IMR-90 (cell line): ENCODE measurements around the gene KPTN. TPM values are rescaled to one million over a fixed set of nuclear protein-coding genes. Genes with fewer than 3 reads are reported as not detected.

Experiments used
- ATAC-seq: fragments of 200-7000 bp; cut with Tn5 transposase; 2 replicates; pipeline ENCODE4 v1.9.1; 2020; ENCODE audit warnings: low read depth, mild to moderate bottlenecking, moderate library complexity
- BruUV-seq: library from RNA; stranded (reverse); fragments of 400-500 nt; replicated peaks from 2 replicates; lab custom pipeline; 2021; lab: Mats Ljungman, UMichigan
- CTCF ChIA-PET: fragments of 300-600 bp; formaldehyde crosslinking; extraction: SDS; loops from one replicate; lab custom pipeline; 2021; ENCODE audit warnings: antibody characterized with exemption; lab: Yijun Ruan, JAX
- POLR2A ChIA-PET: fragments of 300-600 bp; sonication (Branson Sonifier 250); formaldehyde crosslinking; loops from one replicate; lab custom pipeline; 2022; ENCODE audit warnings: antibody characterized with exemption; ENCODE audit not compliant: unreplicated experiment; lab: Charles Lee
- DNase-seq: peaks from one replicate; pipeline ENCODE4 v3.0.0; 2013
- H2AFZ ChIP-seq: replicated peaks from 2 replicates; pipeline ENCODE3; 2013; ENCODE audit warnings: low read length, mild to moderate bottlenecking; ENCODE audit not compliant: poor library complexity
- H2AK5ac ChIP-seq: 2 replicates; pipeline ENCODE4 v1.6.1; 2013; ENCODE audit warnings: low read depth, low read length, inconsistent platforms
- H2AK9ac ChIP-seq: replicated peaks from 2 replicates; pipeline ENCODE3; 2013; ENCODE audit warnings: mild to moderate bottlenecking, low read depth, low read length, moderate library complexity; ENCODE audit not compliant: poor library complexity
- H2BK120ac ChIP-seq: 2 replicates; pipeline ENCODE4 v1.6.1; 2013; ENCODE audit warnings: low read depth, low read length, inconsistent platforms
- H2BK15ac ChIP-seq: 3 replicates; pipeline ENCODE4 v1.6.1; 2013; ENCODE audit warnings: low read depth, low read length, inconsistent platforms
- H2BK20ac ChIP-seq: 2 replicates; pipeline ENCODE4 v1.6.1; 2013; ENCODE audit warnings: low read depth, mild to moderate bottlenecking, inconsistent platforms, low read length, moderate library complexity
- H2BK5ac ChIP-seq: 2 replicates; pipeline ENCODE4 v1.6.1; 2013; ENCODE audit warnings: mild to moderate bottlenecking, low read depth, low read length, inconsistent platforms; ENCODE audit not compliant: poor library complexity, severe bottlenecking
- H3K14ac ChIP-seq: replicated peaks from 2 replicates; pipeline ENCODE4 v1.6.1; 2013; ENCODE audit warnings: low read depth, low read length, inconsistent platforms
- H3K18ac ChIP-seq: 2 replicates; pipeline ENCODE4 v1.6.1; 2013; ENCODE audit warnings: low read depth, low read length, control low read depth
- H3K23ac ChIP-seq: 2 replicates; pipeline ENCODE4 v1.6.1; 2013; ENCODE audit warnings: low read depth, low read length, inconsistent platforms
- H3K27ac ChIP-seq: 2 replicates; pipeline ENCODE4 v1.5.1; 2013; ENCODE audit warnings: mild to moderate bottlenecking, control low read depth, low read length; ENCODE audit not compliant: insufficient read depth
- H3K27me3 ChIP-seq: 2 replicates; pipeline ENCODE4 v1.6.1; 2013; ENCODE audit warnings: low read length; ENCODE audit not compliant: control insufficient read depth, insufficient read depth
- H3K36me3 ChIP-seq: 2 replicates; pipeline ENCODE4 v1.6.1; 2013; ENCODE audit warnings: low read length, mixed read lengths; ENCODE audit not compliant: control insufficient read depth, insufficient read depth
- H3K4ac ChIP-seq: 2 replicates; pipeline ENCODE4 v1.6.1; 2013; ENCODE audit warnings: low read depth, low read length, inconsistent platforms
- H3K4me1 ChIP-seq: 2 replicates; pipeline ENCODE4 v1.6.1; 2013; ENCODE audit warnings: low read length, mixed read lengths; ENCODE audit not compliant: control insufficient read depth, insufficient read depth
- H3K4me2 ChIP-seq: 2 replicates; pipeline ENCODE4 v1.6.1; 2013; ENCODE audit warnings: low read depth, mild to moderate bottlenecking, control low read depth, low read length, moderate library complexity
- H3K4me3 ChIP-seq: 2 replicates; pipeline ENCODE4 v1.5.1; 2013; ENCODE audit warnings: low read depth, mild to moderate bottlenecking, control low read depth, low read length, moderate library complexity; ENCODE audit not compliant: insufficient read depth
- H3K56ac ChIP-seq: 2 replicates; pipeline ENCODE4 v1.6.1; 2013; ENCODE audit warnings: low read length, inconsistent platforms; ENCODE audit not compliant: insufficient read depth; ENCODE audit errors: extremely low read depth
- H3K79me1 ChIP-seq, 2 experiments: 2 replicates each; pipeline ENCODE4 v1.6.1; 2013; ENCODE audit warnings: low read length in 2 of 2, inconsistent platforms in 1 of 2, low read depth in 1 of 2
- H3K9ac ChIP-seq: 2 replicates; pipeline ENCODE4 v1.6.1; 2013; ENCODE audit warnings: low read depth, low read length, control low read depth
- H3K9me1 ChIP-seq: 2 replicates; pipeline ENCODE4 v1.6.1; 2013; ENCODE audit warnings: low read length, inconsistent platforms; ENCODE audit not compliant: insufficient read depth
- H3K9me3 ChIP-seq: 2 replicates; pipeline ENCODE4 v1.6.1; 2013; ENCODE audit warnings: low read length; ENCODE audit not compliant: control insufficient read depth, insufficient read depth
- H4K20me1 ChIP-seq: 2 replicates; pipeline ENCODE4 v1.6.1; 2013; ENCODE audit warnings: low read length, inconsistent platforms; ENCODE audit not compliant: insufficient read depth
- H4K5ac ChIP-seq: 2 replicates; pipeline ENCODE4 v1.6.1; 2013; ENCODE audit warnings: mild to moderate bottlenecking, low read depth, low read length, control low read depth
- H4K8ac ChIP-seq, 2 experiments: 2 replicates each; pipeline ENCODE4 v1.6.1; 2013; ENCODE audit warnings: low read depth in 2 of 2, low read length in 2 of 2, control low read depth in 1 of 2, inconsistent platforms in 1 of 2
- H4K91ac ChIP-seq: 2 replicates; pipeline ENCODE4 v1.6.1; 2013; ENCODE audit warnings: low read depth, low read length, inconsistent platforms; ENCODE audit not compliant: insufficient read depth
- BHLHE40 ChIP-seq: fragments of 150-350 bp; IDR thresholded peaks from 2 replicates; pipeline ENCODE4 v1.6.1; 2016; ENCODE audit warnings: mild to moderate bottlenecking, low read depth, low read length
- CEBPB ChIP-seq: IDR thresholded peaks from 2 replicates; pipeline ENCODE4 v1.6.1; 2012; ENCODE audit warnings: low read depth, low read length, improper control_type of control experiment
- CHD1 ChIP-seq: IDR thresholded peaks from 2 replicates; pipeline ENCODE4 v1.6.1; 2012; ENCODE audit warnings: low read depth, low read length, improper control_type of control experiment
- FOS ChIP-seq: fragments of 150-350 bp; IDR thresholded peaks from 2 replicates; pipeline ENCODE4 v1.6.1; 2016; ENCODE audit warnings: low read depth, low read length
- MAFK ChIP-seq: IDR thresholded peaks from 2 replicates; pipeline ENCODE4 v1.6.1; 2012; ENCODE audit warnings: low read depth, low read length, improper control_type of control experiment
- MAZ ChIP-seq: IDR thresholded peaks from 2 replicates; pipeline ENCODE4 v1.6.1; 2012; ENCODE audit warnings: low read depth, mild to moderate bottlenecking, low read length, improper control_type of control experiment, moderate library complexity, borderline replicate concordance
- MXI1 ChIP-seq: IDR thresholded peaks from 2 replicates; pipeline ENCODE4 v1.6.1; 2012; ENCODE audit warnings: low read depth, mild to moderate bottlenecking, low read length, moderate library complexity, borderline replicate concordance
- NFE2L2 ChIP-seq: fragments of 150-350 bp; IDR thresholded peaks from 2 replicates; pipeline ENCODE4 v1.6.1; 2016; ENCODE audit warnings: low read depth, mild to moderate bottlenecking, low read length
- POLR2A ChIP-seq: IDR thresholded peaks from 2 replicates; pipeline ENCODE4 v1.6.1; 2012; ENCODE audit warnings: mild to moderate bottlenecking, low read depth, low read length
- RAD21 ChIP-seq: IDR thresholded peaks from 2 replicates; pipeline ENCODE4 v1.6.1; 2012; ENCODE audit warnings: low read length, improper control_type of control experiment
- RCOR1 ChIP-seq: IDR thresholded peaks from 2 replicates; pipeline ENCODE4 v1.6.1; 2012; ENCODE audit warnings: mild to moderate bottlenecking, low read length, improper control_type of control experiment; ENCODE audit not compliant: insufficient replicate concordance
- RFX5 ChIP-seq: IDR thresholded peaks from 2 replicates; pipeline ENCODE4 v1.8.0; 2012; ENCODE audit warnings: low read depth, mild to moderate bottlenecking, low read length, moderate library complexity
- SMC3 ChIP-seq: fragments of 150-350 bp; IDR thresholded peaks from 2 replicates; pipeline ENCODE4 v1.6.1; 2016; ENCODE audit warnings: low read depth, mild to moderate bottlenecking, antibody characterized with exemption, low read length, moderate library complexity
- WGBS, 2 experiments: methylation state at CpG; one replicate each; pipeline versions ENCODE4 v1.1.5 to v1.1.7; 2013; ENCODE audit warnings: missing lambda C conversion rate in 2 of 2; ENCODE audit not compliant: insufficient read length in 1 of 2; ENCODE audit errors: extremely low coverage in 2 of 2; 5-methylcytosine and 5-hydroxymethylcytosine counted together
- dilution Hi-C: fragments of 300-500 bp; cut with HindIII; formaldehyde crosslinking; loops from one replicate; pipeline ENCODE4 v1.14.3; 2018; ENCODE audit warnings: low sequenced_read_pairs; ENCODE audit not compliant: unreplicated experiment
- in situ Hi-C: fragments of 300-500 bp; cut with MboI; formaldehyde crosslinking; loops from 3 replicates; pipeline ENCODE4 v1.14.3; 2019; ENCODE audit warnings: low sequenced_read_pairs, inconsistent platforms, mixed read lengths
- intact Hi-C: fragments of 100-400 bp; cut with micrococcal nuclease; formaldehyde crosslinking; loops from 2 replicates; pipeline ENCODE4 v1.10.0; 2022
- polyA plus RNA-seq, 3 experiments: library from polyadenylated mRNA; depleted of rRNA; stranded (reverse); fragments of >200 nt; gene quantifications; 2 replicates each; pipeline ENCODE4 v1.2.3, GENCODE V29; 2012; ENCODE audit warnings: low replicate concordance in 1 of 3
- total RNA-seq: library from RNA; depleted of rRNA; stranded (reverse); fragments of >200 nt; gene quantifications from 2 replicates; pipeline ENCODE4 v1.2.3, GENCODE V29; 2012
- TF ChIP-seq, protein P1 (sequence below): fragments of 150-350 bp; IDR thresholded peaks from 2 replicates; pipeline ENCODE4 v1.6.1; 2017; ENCODE audit warnings: mild to moderate bottlenecking, antibody characterized with exemption, low read length, low read depth
- TF ChIP-seq, protein P2 (sequence below): fragments of 150-350 bp; IDR thresholded peaks from 2 replicates; pipeline ENCODE4 v1.6.1; 2016; ENCODE audit warnings: low read depth, mild to moderate bottlenecking, low read length, moderate library complexity, borderline replicate concordance
- TF ChIP-seq, protein P3 (sequence below): conservative IDR thresholded peaks from 2 replicates; pipeline ENCODE4 v1.5.1; 2012; ENCODE audit warnings: mild to moderate bottlenecking, low read depth, low read length, improper control_type of control experiment

The KPTN gene
- total and polyA plus RNA-seq, 2 of the 4 experiments (the other 2 are of a cell fraction): 4.1 to 15.4 TPM

DNA sequence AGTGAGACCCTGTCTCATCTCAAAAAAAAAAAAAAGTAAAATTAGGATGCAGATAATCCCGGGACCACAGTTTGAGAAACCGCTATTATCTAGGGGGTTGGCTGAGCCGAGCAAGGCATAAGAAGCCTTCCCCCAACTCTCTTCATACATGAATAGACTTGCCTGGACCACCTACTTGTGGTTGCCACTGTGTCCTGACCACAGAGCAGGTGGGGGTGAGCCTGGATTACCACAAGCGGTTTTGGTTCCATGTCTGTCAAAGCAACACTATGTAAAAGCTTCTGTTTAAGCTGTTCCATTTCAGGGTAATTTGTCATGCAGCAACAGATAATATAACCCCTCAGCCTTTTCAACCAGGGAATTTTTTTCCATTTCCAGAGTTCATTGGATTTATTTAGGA, 34.1 kb upstream of the KPTN start:
- ATAC-seq (no peak), DNase-seq (no peak)
- Histone ChIP-seq H3K4me1 (peaks cover 4% of the 10 kb centered on the region; the same call in 1 of the 2 replicates), H3K23ac (no peak overlapping the region), H2AK5ac (no peak overlapping the region), H3K27me3 (peaks cover 19% of the 10 kb centered on the region), H2AK9ac (no peak overlapping the region), H4K5ac (no peak overlapping the region), H3K79me1 (peaks cover 8 to 20% of the 10 kb centered on the region in 2 experiments), H4K20me1 (0 out of 2 replicates have a peak, but pooled peaks cover 4% of the 10 kb centered on the region), H3K4me2 (no peak overlapping the region), H3K9me1 (peaks cover 9% of the 10 kb centered on the region), H3K36me3 (no peaks in the 10 kb centered on the region), H2AFZ (no peak overlapping the region), H3K27ac (no peak overlapping the region), H3K56ac (no peak overlapping the region), H2BK15ac (no peak overlapping the region), H4K91ac (no peak overlapping the region), H3K14ac (no peak overlapping the region), H3K9me3 (no peaks in the 10 kb centered on the region), H4K8ac (no peak overlapping the region), H2BK20ac (no peak overlapping the region), H3K4ac (no peak overlapping the region), H3K4me3 (no peak overlapping the region), H2BK5ac (no peak overlapping the region), H3K18ac (no peak overlapping the region), H2BK120ac (no peak overlapping the region), H3K9ac (no peak overlapping the region)
- CTCF ChIA-PET: no interaction called here
- dilution Hi-C loops: no loop called here
- TF ChIP-seq CHD1 (no peak), POLR2A (no peak), SMC3 (no peak), RCOR1 (no peak), BHLHE40 (no peak), FOS (no peak), MAZ (no peak), RFX5 (no peak), RAD21 (no peak), MAFK (no peak), MXI1 (no peak), NFE2L2 (no peak), CEBPB (no peak)
- TF ChIP-seq, protein P1, sequence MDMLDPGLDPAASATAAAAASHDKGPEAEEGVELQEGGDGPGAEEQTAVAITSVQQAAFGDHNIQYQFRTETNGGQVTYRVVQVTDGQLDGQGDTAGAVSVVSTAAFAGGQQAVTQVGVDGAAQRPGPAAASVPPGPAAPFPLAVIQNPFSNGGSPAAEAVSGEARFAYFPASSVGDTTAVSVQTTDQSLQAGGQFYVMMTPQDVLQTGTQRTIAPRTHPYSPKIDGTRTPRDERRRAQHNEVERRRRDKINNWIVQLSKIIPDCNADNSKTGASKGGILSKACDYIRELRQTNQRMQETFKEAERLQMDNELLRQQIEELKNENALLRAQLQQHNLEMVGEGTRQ: no peak
- TF ChIP-seq, protein P2, sequence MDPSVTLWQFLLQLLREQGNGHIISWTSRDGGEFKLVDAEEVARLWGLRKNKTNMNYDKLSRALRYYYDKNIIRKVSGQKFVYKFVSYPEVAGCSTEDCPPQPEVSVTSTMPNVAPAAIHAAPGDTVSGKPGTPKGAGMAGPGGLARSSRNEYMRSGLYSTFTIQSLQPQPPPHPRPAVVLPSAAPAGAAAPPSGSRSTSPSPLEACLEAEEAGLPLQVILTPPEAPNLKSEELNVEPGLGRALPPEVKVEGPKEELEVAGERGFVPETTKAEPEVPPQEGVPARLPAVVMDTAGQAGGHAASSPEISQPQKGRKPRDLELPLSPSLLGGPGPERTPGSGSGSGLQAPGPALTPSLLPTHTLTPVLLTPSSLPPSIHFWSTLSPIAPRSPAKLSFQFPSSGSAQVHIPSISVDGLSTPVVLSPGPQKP: no peak
- TF ChIP-seq, protein P3, sequence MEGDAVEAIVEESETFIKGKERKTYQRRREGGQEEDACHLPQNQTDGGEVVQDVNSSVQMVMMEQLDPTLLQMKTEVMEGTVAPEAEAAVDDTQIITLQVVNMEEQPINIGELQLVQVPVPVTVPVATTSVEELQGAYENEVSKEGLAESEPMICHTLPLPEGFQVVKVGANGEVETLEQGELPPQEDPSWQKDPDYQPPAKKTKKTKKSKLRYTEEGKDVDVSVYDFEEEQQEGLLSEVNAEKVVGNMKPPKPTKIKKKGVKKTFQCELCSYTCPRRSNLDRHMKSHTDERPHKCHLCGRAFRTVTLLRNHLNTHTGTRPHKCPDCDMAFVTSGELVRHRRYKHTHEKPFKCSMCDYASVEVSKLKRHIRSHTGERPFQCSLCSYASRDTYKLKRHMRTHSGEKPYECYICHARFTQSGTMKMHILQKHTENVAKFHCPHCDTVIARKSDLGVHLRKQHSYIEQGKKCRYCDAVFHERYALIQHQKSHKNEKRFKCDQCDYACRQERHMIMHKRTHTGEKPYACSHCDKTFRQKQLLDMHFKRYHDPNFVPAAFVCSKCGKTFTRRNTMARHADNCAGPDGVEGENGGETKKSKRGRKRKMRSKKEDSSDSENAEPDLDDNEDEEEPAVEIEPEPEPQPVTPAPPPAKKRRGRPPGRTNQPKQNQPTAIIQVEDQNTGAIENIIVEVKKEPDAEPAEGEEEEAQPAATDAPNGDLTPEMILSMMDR: no peak
- WGBS, 2 experiments: no CpG with 5 or more reads among the region's 4 CpGs
- in situ Hi-C loops: no loop called here
- intact Hi-C loops: loop anchor here (10.0 kb wide), 1 partner anchor 147 kb away; no protein-coding TSS in a partner anchor
- BruUV-seq: no TSS peak
- POLR2A ChIA-PET: interaction anchor here (0.6 kb wide), 1 partner anchor 30 kb away, joined by 4 read pairs; no protein-coding TSS in a partner anchor
